ENCODE measurements around the gene MBD6.
"Not testable (repeated sequence)": the region's sequence is repeated elsewhere in the genome, so short reads cannot be mapped to it uniquely, and the experiment has no call there.

The MBD6 gene

DNA sequence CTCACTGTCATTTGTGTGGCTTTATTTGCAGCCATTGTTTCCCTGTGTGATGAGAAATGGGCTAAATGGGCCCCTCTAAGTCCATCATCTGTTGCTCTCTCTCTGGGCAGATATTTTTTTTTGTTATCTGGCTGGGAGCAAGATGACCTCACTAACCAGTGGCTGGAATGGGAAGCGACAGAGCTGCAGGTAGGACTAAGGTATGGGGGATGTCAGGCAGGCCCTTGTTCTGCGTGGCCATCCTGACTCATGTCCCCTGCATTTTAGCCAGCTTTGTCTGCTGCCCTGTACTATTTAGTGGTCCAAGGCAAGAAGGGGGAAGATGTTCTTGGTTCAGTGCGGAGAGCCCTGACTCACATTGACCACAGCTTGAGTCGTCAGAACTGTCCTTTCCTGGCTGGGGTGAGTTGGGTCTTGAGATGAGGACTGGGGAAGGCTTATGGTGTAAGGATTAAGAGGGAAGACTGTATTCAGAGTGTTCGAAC is 33.4 kb upstream of the MBD6 start:
- no peak for DNase-seq (ENCODE audit: low read depth in 4 of 4, low spot score in 1 of 4)

DNA sequence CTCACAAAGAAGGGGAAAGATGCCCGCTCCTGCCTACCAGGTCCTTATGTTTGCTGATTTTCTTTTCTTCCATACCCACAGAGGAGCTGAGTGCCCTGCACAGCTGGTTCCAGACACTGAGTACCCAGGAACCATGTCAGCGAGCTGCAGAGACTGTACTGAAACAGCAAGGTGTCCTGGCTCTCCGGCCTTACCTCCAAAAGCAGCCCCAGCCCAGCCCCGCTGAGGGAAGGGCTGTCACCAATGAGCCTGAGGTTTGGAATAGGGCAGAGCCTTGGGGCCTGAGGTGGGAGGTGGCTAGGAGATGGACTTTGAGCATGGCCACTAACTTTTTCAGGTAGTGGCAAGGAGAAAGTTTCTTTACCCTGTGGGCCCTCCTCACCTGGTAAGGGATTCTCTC is 32.5 kb upstream of the MBD6 start:
- no peak for DNase-seq (ENCODE audit: low read depth in 4 of 4, low spot score in 1 of 4)

GRCh38 chr12:57491393-57492280 is 31.0 kb upstream of the MBD6 start:
- no peak for DNase-seq (ENCODE audit: low read depth in 4 of 4, low spot score in 1 of 4)

DNA sequence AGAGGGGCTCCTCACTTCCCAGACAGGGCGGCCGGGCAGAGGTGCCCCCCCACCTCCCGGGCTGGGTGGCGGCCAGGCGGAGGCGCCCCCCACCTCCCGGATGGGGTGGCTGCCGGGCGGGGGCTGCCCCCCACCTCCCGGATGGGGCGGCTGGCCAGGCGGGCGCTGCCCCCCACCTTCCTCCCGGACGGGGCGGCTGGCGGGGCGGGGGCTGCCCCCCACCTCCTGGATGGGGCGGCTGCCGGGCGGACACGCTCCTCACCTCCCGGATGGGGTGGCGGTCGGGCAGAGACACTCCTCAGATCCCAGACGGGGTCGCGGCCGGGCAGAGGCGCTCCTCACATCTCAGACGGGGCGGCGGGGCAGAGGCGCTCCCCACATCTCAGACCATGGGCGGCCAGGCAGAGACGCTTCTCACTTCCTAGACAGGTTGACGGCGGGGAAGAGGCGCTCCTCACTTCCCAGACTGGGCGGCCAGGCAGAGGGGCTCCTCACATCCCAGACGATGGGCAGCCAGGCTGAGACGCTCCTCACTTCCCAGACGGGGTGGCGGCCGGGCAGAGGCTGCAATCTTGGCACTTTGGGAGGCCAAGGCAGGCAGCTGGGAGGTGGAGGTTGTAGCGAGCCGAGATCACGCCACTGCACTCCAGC is 27.4 kb upstream of the MBD6 start:
- DNase-seq (ENCODE audit: low read depth in 4 of 4, low spot score in 1 of 4) = not testable (repeated sequence)

DNA sequence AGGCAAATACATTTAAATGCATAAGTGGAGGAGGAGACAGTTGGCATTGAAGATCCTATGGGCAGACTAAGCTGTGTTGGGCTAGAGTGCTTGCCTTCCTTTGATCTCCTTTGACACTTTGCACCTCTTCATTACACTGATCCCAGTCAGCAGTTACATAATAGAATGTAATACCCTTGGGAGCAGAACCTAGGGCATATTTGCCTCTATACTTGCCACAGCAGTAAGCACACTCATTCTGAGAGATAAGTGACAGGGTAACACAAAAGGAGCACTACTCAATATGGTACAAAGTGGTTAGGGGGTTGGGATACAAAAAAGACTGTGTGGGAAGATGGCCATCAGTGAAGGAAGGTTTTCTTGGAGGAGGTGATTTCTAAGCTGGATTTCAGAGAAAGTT is 25.8 kb upstream of the MBD6 start:
- no peak for DNase-seq (ENCODE audit: low read depth in 4 of 4, low spot score in 1 of 4)

DNA sequence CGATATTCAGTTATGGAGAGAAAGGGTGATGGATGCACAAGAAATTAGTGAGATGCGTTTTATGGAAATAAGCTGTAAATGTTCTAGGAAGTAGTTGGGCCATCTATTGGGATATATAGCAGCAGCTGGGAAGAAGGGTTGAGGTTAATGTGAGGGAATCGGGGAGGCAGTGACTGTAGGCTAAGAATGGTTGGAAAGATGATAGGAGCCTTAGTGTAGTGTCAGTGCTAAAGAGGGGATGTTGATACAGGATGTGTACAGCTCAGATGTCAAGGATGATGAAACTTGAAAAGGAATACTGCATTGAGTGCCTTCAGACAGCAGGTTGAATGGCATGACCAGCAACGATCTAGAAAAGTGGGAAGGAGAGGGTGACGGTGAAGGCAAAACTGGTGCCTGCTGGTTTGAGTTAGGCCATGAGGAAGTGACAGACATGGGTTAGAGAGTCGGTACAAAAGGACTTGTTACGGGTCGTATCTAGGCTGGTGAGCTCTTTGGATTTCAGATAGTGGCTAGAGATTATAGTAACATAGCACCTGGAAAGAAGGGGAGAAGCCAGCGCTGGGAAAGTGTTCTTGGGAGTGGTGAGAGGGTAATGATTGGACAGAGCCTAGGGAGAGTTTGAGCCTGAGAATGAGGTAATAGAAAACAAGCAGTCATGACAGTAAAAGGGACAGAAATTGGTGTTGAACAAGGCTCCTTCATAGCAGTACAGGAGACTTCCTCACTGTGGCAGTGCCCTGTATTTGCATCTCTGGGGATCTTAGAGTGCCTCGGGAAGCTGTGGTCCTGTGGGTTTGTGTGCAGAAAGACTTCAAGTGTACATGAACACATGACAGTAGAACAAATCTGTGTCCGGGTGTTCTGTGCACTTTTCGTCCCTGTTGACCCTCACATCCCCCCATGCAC is 25.1 kb upstream of the MBD6 start:
- no peak for DNase-seq (ENCODE audit: low read depth in 4 of 4, low spot score in 1 of 4)

GRCh38 chr12:57498132-57498502 is 24.5 kb upstream of the MBD6 start:
- DNase-seq (ENCODE audit: low read depth in 4 of 4, low spot score in 1 of 4) = no peak

GRCh38 chr12:57498571-57498970 is 24.1 kb upstream of the MBD6 start:
- no peak for DNase-seq (ENCODE audit: low read depth in 4 of 4, low spot score in 1 of 4)

DNA sequence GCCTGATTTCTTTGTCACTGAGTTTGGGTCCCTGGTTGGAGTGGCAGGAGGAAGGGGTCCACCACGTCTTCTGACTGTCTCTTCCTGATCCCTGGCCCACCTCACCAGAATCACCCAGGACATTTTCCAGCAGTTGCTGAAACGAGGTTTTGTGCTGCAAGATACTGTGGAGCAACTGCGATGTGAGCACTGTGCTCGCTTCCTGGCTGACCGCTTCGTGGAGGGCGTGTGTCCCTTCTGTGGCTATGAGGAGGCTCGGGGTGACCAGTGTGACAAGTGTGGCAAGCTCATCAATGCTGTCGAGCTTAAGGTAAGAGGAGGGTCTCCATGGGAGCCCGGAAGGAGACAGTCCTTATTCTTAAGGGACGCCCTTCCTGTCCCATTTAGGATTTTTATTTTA is 22.4 kb upstream of the MBD6 start:
- DNase-seq (ENCODE audit: low read depth in 4 of 4, low spot score in 1 of 4) = no peak

- not testable (repeated sequence) for DNase-seq (ENCODE audit: low read depth in 4 of 4, low spot score in 1 of 4)
These were observed 20.2 kb upstream of the MBD6 start for GRCh38 chr12:57502311-57502969.

- not testable (repeated sequence) for DNase-seq (ENCODE audit: low read depth in 4 of 4, low spot score in 1 of 4)
These were observed 16.1 kb upstream of the MBD6 start for GRCh38 chr12:57506541-57506940.

GRCh38 chr12:57507796-57508195 is 14.8 kb upstream of the MBD6 start:
- DNase-seq (ENCODE audit: low read depth in 4 of 4, low spot score in 1 of 4) = not testable (repeated sequence)

GRCh38 chr12:57511161-57511560 is 11.5 kb upstream of the MBD6 start:
- DNase-seq (ENCODE audit: low read depth in 4 of 4, low spot score in 1 of 4) = no peak

DNA sequence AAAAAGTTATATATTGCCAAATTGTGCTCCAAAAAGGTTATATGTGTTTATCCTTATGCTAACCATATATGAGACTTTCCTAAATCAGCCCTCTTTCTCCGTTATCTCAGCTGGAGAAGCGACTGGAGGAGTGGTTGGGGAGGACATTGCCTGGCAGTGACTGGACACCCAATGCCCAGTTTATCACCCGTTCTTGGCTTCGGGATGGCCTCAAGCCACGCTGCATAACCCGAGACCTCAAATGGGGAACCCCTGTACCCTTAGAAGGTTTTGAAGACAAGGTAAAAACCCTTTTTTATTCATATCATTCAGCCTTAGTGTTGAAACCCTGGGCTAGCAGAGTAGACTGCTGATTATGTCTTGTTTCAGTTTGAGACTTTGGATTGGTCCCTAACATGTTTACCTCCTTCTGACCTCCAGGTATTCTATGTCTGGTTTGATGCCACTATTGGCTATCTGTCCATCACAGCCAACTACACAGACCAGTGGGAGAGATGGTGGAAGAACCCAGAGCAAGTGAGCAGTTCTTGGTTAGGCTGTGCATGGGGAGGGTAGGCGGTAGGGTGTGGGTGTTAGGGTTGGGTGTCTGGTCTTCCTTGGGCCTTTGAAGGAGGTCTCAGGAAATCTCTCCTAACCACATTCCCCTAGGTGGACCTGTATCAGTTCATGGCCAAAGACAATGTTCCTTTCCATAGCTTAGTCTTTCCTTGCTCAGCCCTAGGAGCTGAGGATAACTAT is 10.9 kb upstream of the MBD6 start:
- no peak for DNase-seq (ENCODE audit: low read depth in 4 of 4, low spot score in 1 of 4)

DNA sequence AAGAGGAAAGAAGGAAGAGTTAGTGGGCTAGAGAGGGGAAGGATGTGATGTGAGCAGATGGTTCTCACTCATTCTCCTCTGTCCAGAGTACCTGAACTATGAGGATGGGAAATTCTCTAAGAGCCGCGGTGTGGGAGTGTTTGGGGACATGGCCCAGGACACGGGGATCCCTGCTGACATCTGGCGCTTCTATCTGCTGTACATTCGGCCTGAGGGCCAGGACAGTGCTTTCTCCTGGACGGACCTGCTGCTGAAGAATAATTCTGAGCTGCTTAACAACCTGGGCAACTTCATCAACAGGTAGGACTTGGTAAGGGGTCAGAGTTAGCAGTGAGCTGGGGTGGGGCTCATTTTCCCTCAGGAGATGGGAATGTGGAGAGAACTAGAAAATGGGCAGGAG is 10.0 kb upstream of the MBD6 start:
- no peak for DNase-seq (ENCODE audit: low read depth in 4 of 4, low spot score in 1 of 4)

- DNase-seq (ENCODE audit: low read depth in 4 of 4, low spot score in 1 of 4) = no peak
These were observed 9.4 kb upstream of the MBD6 start for GRCh38 chr12:57513266-57513665.

GRCh38 chr12:57513677-57514076 is 8.9 kb upstream of the MBD6 start:
- DNase-seq (ENCODE audit: low read depth in 4 of 4, low spot score in 1 of 4) = not testable (repeated sequence)

GRCh38 chr12:57514246-57514645 is 8.4 kb upstream of the MBD6 start:
- not testable (repeated sequence) for DNase-seq (ENCODE audit: low read depth in 4 of 4, low spot score in 1 of 4)

GRCh38 chr12:57514720-57515407 is 7.8 kb upstream of the MBD6 start:
- no peak for DNase-seq (ENCODE audit: low read depth in 4 of 4, low spot score in 1 of 4)
